ENCODE results near the gene BMAL1.
"Not testable (repeated sequence)": the region's sequence is repeated elsewhere in the genome, so short reads cannot be mapped to it uniquely, and the experiment has no call there.

BMAL1 gene

DNA sequence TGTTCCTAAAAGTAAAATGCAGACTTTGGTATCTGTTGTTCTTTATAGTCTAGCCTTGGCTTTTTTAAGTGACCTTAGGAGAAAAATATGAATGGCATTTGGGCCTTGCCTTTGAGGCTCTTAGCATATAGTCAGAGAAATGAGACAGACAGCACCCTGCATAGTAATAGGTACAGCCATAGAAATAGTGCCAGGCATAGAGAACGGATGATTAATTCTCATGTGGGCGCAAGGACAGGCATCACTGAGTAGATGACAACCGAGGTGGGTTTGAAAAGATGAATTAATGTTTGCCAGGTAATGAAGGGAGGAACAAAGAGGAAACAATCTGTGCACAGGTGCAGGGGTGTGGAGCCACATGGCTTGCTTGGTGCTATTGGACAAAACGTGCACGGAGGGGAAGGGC lies 90.5 kb downstream of the BMAL1 start:
- in situ Hi-C loops (cut with HindIII; ENCODE audit: low sequenced_read_pairs): no loop called here

DNA sequence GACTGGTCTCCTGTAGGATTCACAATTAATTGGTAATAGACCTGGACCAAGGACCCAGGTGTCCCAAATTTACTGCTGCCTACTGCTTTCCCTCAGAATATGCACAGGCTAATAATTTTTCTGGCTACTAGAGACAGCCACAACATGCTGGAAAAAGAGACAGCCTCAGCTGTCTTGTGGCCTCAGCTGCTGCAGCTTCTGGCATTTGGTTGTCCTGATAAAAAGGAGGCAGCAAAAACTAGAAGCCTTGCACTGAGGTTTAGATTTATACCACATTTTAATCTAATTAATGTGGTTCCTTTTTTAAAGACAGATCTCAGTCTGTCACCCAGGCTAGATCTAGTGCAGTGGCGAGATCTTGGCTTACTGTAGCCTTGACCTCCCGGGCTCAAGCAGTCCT lies 95.6 kb downstream of the BMAL1 start:
- in situ Hi-C loops (cut with HindIII; ENCODE audit: low sequenced_read_pairs): no loop called here

DNA sequence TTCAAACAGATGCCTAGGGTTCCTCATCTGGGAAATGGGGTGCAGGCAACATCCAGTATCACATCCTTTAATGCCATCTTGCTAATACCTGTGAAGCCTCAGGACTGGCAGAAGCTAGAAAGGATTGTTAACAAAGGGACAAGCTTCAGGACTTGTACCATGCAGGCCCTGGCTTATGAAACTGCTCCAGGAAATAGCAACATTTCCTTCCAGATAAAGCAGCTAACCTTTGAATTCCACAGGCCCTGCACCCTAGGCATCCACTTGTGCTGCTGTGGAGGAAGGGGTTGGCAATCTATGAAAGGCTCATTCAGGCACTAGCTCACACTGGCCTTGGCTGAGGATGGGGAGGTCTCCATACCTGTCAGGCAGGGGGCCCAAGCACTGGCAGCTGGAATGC lies 98.2 kb downstream of the BMAL1 start:
- in situ Hi-C loops (cut with HindIII; ENCODE audit: low sequenced_read_pairs): no loop called here

DNA sequence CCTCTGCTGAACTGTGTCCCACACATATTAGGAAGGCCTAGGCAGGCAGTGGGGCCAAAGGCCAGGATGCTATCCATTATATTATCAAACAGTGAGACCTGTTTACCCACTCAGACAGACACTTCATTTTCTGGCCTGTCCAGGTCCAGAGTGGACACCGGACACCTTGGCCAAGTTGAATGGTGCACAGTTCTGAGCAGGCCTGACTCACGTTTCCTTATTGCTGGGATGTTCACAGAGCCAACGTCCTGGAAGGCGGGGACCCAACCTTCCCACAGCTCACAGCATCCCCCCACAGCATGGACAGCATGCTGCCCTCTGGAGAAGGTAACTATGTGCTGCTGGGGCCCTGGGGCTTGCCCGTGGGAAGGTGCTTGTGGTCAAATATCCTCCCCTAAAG lies 98.8 kb downstream of the BMAL1 start:
- in situ Hi-C loops (cut with HindIII; ENCODE audit: low sequenced_read_pairs): no loop called here

DNA sequence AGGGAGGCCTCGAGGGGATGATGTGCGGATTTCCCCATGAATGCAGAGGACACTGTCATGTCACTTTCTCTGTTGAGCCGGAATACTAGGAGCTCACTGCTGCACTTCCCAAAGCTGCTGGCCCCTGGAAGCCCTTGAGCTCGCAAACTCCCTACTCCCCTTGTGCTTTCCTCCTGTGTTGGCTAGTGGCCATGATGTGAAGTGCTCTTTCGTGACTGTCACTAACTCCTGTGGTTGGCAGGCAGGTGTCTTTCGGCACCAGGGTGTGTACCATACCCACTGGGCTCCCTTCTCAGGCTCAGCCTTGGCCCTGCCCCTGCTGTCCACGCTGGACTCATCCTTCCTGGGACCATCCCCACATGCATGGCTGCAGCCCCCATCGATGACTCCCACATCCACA lies 99.2 kb downstream of the BMAL1 start:
- in situ Hi-C loops (cut with HindIII; ENCODE audit: low sequenced_read_pairs): no loop called here

DNA sequence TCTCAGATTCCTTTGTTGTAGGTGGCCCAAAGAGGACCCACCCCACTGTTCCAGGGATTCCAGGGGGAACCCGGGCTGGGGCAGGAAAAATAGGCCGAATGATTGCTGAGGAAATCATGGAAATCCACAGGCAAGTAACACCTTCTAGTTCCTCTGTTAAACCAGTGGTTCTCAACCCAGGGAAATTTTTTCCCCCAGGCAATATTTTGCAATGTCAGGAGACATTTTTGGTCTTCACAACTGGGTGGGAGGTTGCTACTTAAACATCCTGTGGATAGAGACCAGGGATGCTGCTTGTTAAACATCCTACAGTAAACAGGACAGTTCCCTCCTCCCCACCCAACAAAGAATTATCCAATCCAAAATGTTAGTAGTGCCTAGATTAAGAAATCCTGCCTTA lies 100.7 kb downstream of the BMAL1 start:
- in situ Hi-C loops (cut with HindIII; ENCODE audit: low sequenced_read_pairs): no loop called here

DNA sequence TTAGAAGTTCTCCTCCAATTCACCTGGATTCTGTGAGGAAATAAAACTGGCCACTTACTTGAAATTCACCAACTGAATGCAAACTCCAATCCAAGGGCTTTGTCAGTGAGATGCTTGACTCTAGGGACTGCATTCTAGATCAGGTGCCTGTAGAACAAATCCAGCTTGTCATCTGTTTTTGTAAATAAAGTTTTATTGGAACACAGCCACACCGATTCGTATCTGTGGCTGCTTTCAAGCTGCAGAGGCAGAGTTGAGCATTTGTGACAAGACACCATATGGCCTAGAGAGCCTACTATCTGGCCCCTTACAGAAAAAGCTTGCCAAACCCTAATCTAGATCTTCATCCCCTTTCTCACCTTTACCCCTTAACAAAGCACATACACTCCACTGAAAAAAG lies 103.1 kb downstream of the BMAL1 start:
- in situ Hi-C loops (cut with HindIII; ENCODE audit: low sequenced_read_pairs): no loop called here

DNA sequence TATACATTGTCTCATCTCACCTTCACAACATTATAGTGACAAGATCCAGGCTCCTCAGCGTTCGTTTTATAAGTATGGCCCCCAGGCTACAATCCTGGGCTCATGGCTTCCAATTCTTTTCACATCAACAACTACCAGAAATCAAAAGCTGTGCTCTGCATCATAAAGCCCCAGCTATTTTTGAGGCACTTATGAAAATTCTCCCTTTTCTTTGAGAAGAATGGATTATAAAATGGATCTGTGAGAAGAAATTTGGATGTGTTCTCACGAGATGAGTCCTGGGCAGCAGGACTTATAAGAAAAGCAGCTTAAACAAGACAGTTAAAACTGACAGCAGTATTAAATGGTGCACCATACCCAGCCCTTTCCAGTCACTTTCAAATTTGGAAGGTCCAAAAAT lies 105.2 kb downstream of the BMAL1 start:
- in situ Hi-C loops (cut with HindIII; ENCODE audit: low sequenced_read_pairs): no loop called here

DNA sequence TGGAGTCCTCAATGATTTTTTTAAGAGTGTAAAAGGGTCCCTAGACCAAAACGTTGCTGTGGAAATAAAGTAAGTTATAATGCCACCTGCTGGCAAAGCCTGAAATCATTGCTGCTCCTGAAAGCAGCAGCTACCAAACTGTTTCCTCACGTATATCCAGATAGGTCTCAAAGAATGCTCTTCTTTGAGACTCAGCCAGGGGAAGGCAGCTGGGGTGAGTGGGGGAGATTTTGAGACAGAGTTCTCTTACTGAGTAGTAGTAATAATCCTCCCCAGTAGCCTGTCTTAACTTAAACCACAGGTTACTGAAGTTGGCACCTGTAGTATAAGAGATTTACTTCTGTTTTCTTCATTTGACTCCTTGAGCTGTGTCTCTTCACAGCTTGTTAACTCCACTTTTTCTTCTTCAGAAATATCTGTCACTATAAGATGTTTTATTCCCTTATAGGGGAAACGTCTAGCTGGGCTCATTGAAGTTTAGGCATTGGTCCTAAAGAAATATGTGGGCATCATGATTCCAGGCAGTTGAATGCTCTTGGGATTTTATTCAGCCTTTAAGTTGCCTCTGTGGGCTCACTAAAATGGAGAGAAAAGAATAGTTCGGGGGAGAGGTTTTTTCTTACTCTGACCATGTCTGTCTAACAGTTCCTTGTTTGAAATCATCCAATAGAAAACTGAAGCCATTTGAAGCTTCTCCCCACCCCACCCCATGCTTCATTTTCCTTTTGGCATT lies 107.5 kb downstream of the BMAL1 start:
- in situ Hi-C loops (cut with HindIII; ENCODE audit: low sequenced_read_pairs): no loop called here

DNA sequence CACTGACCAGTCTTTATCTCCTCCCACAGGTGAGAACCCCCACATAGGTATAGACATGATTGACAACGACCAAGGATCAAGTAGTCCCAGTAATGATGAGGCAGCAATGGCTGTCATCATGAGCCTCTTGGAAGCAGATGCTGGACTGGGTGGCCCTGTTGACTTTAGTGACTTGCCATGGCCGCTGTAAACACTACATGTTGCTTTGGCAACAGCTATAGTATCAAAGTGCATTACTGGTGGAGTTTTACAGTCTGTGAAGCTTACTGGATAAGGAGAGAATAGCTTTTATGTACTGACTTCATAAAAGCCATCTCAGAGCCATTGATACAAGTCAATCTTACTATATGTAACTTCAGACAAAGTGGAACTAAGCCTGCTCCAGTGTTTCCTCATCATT lies 109.0 kb downstream of the BMAL1 start:
- in situ Hi-C loops (cut with HindIII; ENCODE audit: low sequenced_read_pairs): no loop called here

DNA sequence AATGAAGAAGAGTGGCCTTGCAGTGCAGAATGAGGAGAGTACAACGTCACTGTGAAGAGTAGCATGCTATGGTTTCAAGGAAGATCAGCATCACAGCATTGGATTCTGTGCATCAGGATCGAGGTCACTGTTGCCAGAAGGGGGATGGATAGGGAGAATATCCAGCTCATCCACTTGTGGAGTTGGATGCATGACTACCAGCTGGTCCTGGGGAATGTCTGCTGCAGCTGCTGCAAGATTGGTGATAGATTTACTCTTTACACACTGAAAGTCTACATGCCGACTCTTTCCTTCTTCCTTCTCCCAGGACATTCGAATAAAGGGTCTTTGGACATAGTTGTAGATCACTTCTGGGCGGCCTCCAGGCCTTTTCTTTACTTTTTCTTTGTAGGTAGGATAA lies 111.2 kb downstream of the BMAL1 start:
- in situ Hi-C loops (cut with HindIII; ENCODE audit: low sequenced_read_pairs): no loop called here

DNA sequence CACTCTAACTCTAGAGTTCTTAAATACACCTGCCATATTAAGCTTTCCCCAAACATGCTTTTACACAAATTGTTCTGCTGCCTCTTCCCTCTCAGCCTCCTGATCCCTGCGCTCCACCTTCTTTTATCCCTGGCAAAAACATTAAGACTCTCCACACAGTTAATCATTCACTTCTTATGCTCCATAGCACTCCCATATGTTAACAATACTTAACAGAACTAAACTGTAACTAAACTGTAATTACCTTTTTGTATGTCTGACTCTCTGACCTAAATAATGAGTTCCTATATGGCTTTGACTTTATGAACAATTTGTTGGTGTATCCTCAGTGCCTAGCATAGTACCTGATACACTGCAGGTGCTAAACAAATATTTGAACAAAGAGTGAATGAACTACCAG lies 113.6 kb downstream of the BMAL1 start:
- in situ Hi-C loops (cut with HindIII; ENCODE audit: low sequenced_read_pairs): no loop called here

DNA sequence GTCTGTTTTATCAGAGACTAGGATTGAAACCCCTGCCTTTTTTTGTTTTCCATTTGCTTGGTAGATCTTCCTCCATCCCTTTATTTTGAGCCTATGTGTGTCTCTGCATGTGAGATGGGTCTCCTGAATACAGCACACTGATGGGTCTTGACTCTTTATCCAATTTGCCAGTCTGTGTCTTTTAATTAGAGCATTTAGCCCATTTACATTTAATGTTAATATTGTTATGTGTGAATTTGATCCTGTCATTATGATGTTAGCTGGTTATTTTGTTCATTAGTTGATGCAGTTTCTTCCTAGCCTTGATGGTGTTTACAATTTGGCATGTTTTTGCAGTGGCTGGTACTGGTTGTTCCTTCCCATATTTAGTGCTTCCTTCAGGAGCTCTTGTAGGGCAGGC lies 120.7 kb downstream of the BMAL1 start:
- in situ Hi-C loops (cut with HindIII; ENCODE audit: low sequenced_read_pairs): not testable (repeated sequence)

DNA sequence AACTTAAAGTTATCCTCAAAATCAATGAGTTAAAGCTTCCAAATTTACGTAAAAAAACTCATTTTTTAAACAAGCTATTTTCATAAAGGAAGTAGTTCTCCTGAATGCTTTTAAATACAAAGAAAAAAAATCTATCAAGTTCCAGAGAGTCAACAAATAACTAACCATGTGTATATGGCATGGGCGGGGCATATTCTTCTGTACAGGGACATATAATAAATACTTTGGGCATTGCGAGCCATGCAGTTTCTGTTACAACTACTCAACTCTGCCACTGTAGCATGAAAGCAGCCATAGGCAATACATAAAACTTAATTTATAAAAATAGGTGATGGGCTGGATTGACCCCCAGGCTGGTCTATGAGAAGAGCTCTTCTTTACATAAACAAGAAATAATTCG lies 127.6 kb downstream of the BMAL1 start:
- in situ Hi-C loops (cut with HindIII; ENCODE audit: low sequenced_read_pairs): no loop called here

DNA sequence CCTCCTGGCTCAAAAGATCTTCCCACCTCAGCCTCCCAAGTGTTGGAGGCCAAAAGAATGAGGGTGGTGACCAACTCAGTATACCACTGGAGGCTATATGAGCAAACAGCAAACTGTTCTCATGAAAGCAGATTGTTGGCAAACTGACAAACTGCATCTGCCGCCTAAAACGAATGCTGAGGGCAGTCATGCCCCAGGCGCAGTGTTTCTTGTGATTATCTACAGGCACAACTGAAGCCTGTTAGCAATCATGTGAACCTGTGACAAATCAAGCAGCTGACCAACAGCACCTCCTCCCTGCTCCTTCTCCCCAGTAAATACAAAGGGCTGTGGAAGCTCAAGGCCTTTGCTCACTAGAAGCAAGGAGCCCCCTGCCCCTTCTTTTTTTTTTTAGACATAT lies 137.6 kb downstream of the BMAL1 start:
- in situ Hi-C loops (cut with HindIII; ENCODE audit: low sequenced_read_pairs): no loop called here

DNA sequence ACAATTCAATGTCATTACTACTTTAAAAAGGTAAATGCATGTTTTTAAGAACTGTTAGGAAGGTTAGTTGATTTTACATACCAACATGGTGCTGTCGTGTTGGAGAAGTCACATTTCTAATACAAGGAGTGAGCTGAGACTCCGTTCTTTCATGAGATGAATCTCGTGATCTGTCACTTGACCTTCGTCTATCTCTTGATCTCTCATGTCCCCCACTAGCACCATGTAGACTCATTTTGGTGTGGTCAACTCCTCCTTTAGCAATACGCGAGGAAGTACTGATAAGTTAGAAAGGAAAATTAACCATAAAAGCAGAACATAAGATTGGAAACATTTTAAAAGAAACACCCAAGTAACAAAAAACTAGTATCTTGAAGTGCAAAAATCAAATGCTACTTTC lies 144.0 kb downstream of the BMAL1 start:
- in situ Hi-C loops (cut with HindIII; ENCODE audit: low sequenced_read_pairs): no loop called here

DNA sequence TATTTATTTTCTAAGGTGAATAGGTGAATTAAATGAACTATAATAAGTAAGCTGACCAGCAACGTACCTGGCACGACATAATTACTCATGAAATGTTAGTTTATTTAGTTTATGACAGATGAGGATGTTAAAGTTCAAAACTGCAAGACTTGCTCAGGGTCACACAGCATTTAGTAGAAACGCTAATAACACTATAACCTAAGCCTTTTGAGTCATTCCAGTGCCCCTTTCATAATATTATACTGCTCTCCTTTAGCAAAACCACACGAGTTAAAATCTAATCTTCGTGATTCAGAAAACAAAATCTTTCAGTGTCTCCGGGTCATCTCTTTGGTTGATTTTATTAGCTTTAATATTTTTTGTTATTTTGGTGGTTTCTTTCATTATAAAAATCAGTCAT lies 145.8 kb downstream of the BMAL1 start:
- in situ Hi-C loops (cut with HindIII; ENCODE audit: low sequenced_read_pairs): no loop called here

DNA sequence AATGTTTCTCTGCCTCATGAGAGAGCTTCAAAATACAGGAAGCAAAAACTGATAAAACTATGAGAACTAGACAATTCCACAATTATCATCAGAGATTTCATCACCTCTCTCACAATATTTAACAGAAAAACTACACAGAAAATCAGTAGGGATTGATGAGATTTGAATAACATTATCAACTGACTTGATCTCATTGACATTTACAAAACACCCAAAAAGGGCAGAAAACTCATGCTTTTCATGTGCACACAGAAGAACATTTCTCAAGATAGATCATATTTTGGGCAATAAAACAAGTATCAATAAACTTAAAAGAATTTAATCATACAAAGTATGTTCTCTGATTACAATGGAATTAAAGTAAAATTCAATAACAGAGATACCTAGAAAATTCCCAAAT lies 149.8 kb downstream of the BMAL1 start:
- in situ Hi-C loops (cut with HindIII; ENCODE audit: low sequenced_read_pairs): no loop called here

DNA sequence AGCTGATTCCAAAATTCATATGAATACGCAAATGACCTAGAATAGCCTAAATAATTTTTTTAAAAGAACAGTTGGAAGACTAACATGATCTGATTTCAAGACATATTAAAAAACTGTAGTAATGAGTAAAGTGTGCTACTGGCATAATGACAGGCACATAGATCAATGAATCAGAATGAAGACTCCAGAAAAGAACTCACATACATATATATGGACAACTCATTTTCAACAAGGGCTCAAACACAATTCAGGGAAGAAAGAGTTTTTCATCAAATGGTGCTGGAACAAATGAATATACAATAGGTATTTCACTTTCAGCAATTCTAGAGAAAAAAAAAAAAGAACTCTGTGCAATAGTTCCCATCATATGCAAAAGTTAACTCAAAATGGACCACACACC lies 151.7 kb downstream of the BMAL1 start:
- in situ Hi-C loops (cut with HindIII; ENCODE audit: low sequenced_read_pairs): no loop called here

DNA sequence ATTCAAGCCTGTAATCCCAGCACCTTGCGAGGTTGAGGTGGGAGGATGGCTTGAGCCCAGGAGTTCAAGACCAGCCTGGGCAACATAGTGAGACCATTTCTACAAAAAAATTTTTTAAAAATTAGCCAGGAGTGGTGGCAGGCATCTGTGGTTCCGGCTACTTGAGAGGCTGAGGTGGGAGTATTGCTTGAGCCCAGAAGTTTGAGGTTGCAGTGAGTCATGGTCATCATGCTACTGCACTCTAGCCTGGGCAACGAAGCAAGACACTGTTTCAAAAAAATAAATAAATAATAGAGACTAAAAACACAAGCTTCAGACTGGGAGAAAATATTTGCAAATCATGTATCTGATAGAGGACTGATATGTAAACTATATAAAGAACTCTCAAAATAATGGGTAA lies 152.2 kb downstream of the BMAL1 start:
- in situ Hi-C loops (cut with HindIII; ENCODE audit: low sequenced_read_pairs): no loop called here

DNA sequence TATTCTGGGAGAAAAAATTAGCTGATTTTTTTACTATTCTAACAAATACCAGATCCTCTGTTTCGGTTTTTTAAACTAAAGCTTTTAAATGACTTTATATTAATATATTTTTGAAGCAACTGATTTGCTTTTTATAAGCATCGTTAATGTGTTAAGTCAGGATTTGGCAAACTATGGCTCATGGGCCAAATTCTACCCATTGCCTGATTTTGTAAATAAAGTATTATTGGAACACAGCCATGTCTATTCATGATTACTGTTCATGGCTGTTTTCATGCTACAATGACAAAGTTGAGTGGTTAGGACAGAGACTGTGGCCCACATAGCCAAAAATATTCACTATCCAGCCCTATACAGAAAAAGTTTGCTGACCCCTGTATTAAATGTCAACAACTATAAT lies 155.8 kb downstream of the BMAL1 start:
- in situ Hi-C loops (cut with HindIII; ENCODE audit: low sequenced_read_pairs): no loop called here

DNA sequence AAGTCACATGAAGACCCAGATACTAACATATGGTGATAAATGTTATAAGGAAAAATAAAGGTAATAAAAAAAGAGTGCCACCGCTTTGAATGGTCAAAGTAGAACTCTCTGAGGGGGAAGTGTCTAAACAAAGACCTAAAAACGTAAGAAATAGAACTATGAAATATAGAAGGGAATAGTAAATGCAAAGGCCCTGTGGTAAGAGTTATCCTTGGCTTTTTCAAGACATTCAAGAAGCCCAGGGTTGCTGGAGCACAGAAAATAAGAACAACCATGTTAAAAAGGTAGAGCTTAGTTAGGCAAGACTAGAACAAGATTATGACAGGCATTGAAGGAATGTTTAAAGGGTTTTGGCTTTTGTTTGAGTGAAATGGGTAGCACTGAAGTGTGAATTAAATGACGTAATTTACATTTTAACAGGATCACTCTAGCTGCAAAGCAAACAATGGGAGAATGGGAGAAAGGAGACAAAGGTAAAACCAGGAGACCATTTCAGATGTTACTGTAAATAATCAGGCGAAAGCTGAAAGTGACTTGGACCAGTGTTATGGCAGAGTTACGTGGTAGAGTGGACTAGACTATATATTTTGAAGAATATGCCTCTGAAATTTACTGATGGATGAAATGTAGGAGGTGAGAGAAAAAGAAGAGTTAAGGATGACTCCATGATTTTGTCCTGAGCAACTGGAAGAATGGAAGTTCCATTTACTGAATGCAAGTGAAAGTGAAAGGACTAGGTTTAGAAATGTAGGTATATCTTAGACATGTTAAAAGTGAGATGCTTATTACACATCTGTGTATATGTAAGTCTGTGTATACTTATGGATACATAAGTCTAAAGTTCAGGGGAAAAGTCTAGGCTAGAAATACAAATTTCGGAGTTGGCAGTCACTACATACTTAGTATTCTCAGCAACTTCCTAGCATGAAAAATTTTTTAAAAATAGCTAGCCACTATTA lies 156.9 kb downstream of the BMAL1 start:
- in situ Hi-C loops (cut with HindIII; ENCODE audit: low sequenced_read_pairs): no loop called here
